DOHH2 (cell line): ENCODE measurements around the gene TSHZ2.
"Not testable (repeated sequence)": the region's sequence is repeated elsewhere in the genome, so short reads cannot be mapped to it uniquely, and the experiment has no call there.

Experiments
- CTCF ChIP-seq: fragments of 200-600 bp; sonication (generic); IDR thresholded peaks from one replicate; pipeline ENCODE4 v1.5.1; 2014; ENCODE audit warnings: antibody characterized with exemption, mild to moderate bottlenecking, low read depth, low read length; ENCODE audit not compliant: poor library complexity, severe bottlenecking
- EZH2phosphoT487 ChIP-seq: fragments of 200-600 bp; sonication (generic); IDR thresholded peaks from 2 replicates; pipeline ENCODE4 v1.6.1; 2017; ENCODE audit warnings: borderline replicate concordance, mild to moderate bottlenecking, antibody characterized with exemption, low read length, moderate library complexity, mixed read lengths

GRCh38 chr20:52966543-52966942, 5.6 kb upstream of the TSHZ2 start:
- not testable (repeated sequence) for TF ChIP-seq CTCF, EZH2phosphoT487
